H1 (cell line): ENCODE results near the gene NOL12. TPM values are rescaled to one million over a fixed set of nuclear protein-coding genes. Genes with fewer than 3 reads are reported as not detected.

ENCODE experiments used
- CTCF ChIA-PET: fragments of 300-600 bp; sonication (Branson Sonifier 250); formaldehyde crosslinking; loops from one replicate; lab custom pipeline; 2021; ENCODE audit not compliant: partially characterized antibody; lab: Charles Lee
- POLR2A ChIA-PET: fragments of 300-600 bp; sonication (Branson Sonifier 250); formaldehyde crosslinking; loops from one replicate; lab custom pipeline; 2021; ENCODE audit warnings: inconsistent platforms; ENCODE audit not compliant: partially characterized antibody; lab: Charles Lee
- DNase-seq, 2 experiments: peaks; one replicate each; pipeline versions ENCODE4 v3.0.0 to v3.0.0-alpha.2; 2010 to 2022; ENCODE audit warnings: low spot score in 2 of 2, low read depth in 1 of 2, mixed read lengths in 1 of 2
- FAIRE-seq: peaks from 2 replicates; lab custom pipeline; 2011; peaks lifted over from hg19 to GRCh38; lab: Jason Lieb, UNC
- H2AFZ ChIP-seq: 2 replicates; pipeline ENCODE4 v1.8.1; 2012; ENCODE audit warnings: low read length, inconsistent platforms
- H2AK5ac ChIP-seq: 2 replicates; pipeline ENCODE4 v1.6.1; 2013; ENCODE audit warnings: low read depth, low read length
- H2BK120ac ChIP-seq: replicated peaks from 2 replicates; pipeline ENCODE3; 2013; ENCODE audit warnings: low read depth, low read length, inconsistent platforms
- H2BK12ac ChIP-seq: 2 replicates; pipeline ENCODE4 v1.6.1; 2013; ENCODE audit warnings: low read depth, low read length
- H2BK15ac ChIP-seq: 2 replicates; pipeline ENCODE4 v1.6.1; 2013; ENCODE audit warnings: low read length
- H2BK20ac ChIP-seq: 2 replicates; pipeline ENCODE4 v1.6.1; 2013; ENCODE audit warnings: low read length
- H2BK5ac ChIP-seq: 2 replicates; pipeline ENCODE4 v1.6.1; 2013; ENCODE audit warnings: low read depth, low read length
- H3K14ac ChIP-seq: 2 replicates; pipeline ENCODE4 v1.6.1; 2013; ENCODE audit warnings: inconsistent platforms; ENCODE audit not compliant: insufficient read length
- H3K18ac ChIP-seq: 2 replicates; pipeline ENCODE4 v1.6.1; 2013; ENCODE audit warnings: low read length; ENCODE audit errors: extremely low read depth
- H3K23ac ChIP-seq: 2 replicates; pipeline ENCODE4 v1.6.1; 2013; ENCODE audit warnings: inconsistent platforms; ENCODE audit not compliant: insufficient read length
- H3K23me2 ChIP-seq: 2 replicates; pipeline ENCODE4 v1.6.1; 2013; ENCODE audit warnings: low read depth, low read length
- H3K27ac ChIP-seq: 2 replicates; pipeline ENCODE4 v1.6.1; 2011; ENCODE audit warnings: low read depth, low read length, inconsistent platforms
- H3K27me3 ChIP-seq, 4 experiments: replicated peaks in 1 of 4; 1 replicate in 1 of 4; 2 replicates in 3 of 4; pipeline versions ENCODE4 v1.6.1 to v1.8.1; 2011 to 2013; ENCODE audit warnings: low read length in 3 of 4, mild to moderate bottlenecking in 3 of 4, inconsistent platforms in 2 of 4, mixed read lengths in 2 of 4, moderate library complexity in 1 of 4; ENCODE audit not compliant: control insufficient read depth in 3 of 4, insufficient read depth in 3 of 4; ENCODE audit errors: extremely low read depth in 1 of 4
- H3K36me3 ChIP-seq, 4 experiments: 2 replicates each; pipeline versions ENCODE4 v1.6.1 to v1.8.1; 2011 to 2013; ENCODE audit warnings: mild to moderate bottlenecking in 4 of 4, low read length in 3 of 4, moderate library complexity in 2 of 4, control low read depth in 1 of 4, inconsistent platforms in 1 of 4; ENCODE audit not compliant: insufficient read depth in 4 of 4, control insufficient read depth in 2 of 4
- H3K4ac ChIP-seq: replicated peaks from 2 replicates; pipeline ENCODE3; 2013; ENCODE audit warnings: low read length, low read depth, mixed read lengths, inconsistent platforms; ENCODE audit not compliant: insufficient read length
- H3K4me1 ChIP-seq, 4 experiments: replicated peaks in 1 of 4; 1 replicate in 1 of 4; 2 replicates in 3 of 4; pipeline versions ENCODE4 v1.6.1 to v1.8.1; 2011 to 2013; ENCODE audit warnings: low read length in 3 of 4, inconsistent platforms in 2 of 4, mixed read lengths in 1 of 4; ENCODE audit not compliant: insufficient read depth in 4 of 4, control insufficient read depth in 3 of 4
- H3K4me2 ChIP-seq, 2 experiments: 2 replicates each; pipeline versions ENCODE4 v1.6.1 to v1.8.1; 2011 to 2013; ENCODE audit warnings: low read depth in 2 of 2, low read length in 2 of 2, control low read depth in 1 of 2, inconsistent platforms in 1 of 2, mild to moderate bottlenecking in 1 of 2; ENCODE audit not compliant: insufficient read depth in 1 of 2
- H3K4me3 ChIP-seq, 4 experiments: fragments of 200-600, 300-600 bp in 1 of 4; sonication (generic), shearing (Covaris generic), sonication (Bioruptor Twin) in 1 of 4; 2 replicates each; pipeline versions ENCODE4 v1.5.1 to v1.8.1; 2011 to 2016; ENCODE audit warnings: low read length in 4 of 4, low read depth in 3 of 4, control low read depth in 2 of 4, inconsistent platforms in 2 of 4, mild to moderate bottlenecking in 2 of 4, mixed read lengths in 1 of 4, moderate library complexity in 1 of 4; ENCODE audit not compliant: insufficient read depth in 2 of 4; ENCODE audit errors: extremely low read depth in 1 of 4
- H3K56ac ChIP-seq: replicated peaks from 2 replicates; pipeline ENCODE3; 2013; ENCODE audit warnings: low read depth, mild to moderate bottlenecking, mixed read lengths, low read length, inconsistent platforms; ENCODE audit not compliant: insufficient read length
- H3K79me1 ChIP-seq: 2 replicates; pipeline ENCODE4 v1.6.1; 2013; ENCODE audit warnings: low read depth, low read length, control low read depth
- H3K79me2 ChIP-seq, 2 experiments: 2 replicates each; pipeline versions ENCODE4 v1.6.1 to v1.8.1; 2012 to 2013; ENCODE audit warnings: low read length in 2 of 2, mild to moderate bottlenecking in 2 of 2, inconsistent platforms in 1 of 2; ENCODE audit not compliant: insufficient read depth in 2 of 2, control insufficient read depth in 1 of 2
- H3K9ac ChIP-seq, 4 experiments: replicated peaks in 1 of 4; 1 replicate in 1 of 4; 2 replicates in 3 of 4; pipeline versions ENCODE4 v1.6.1 to v1.8.1; 2011 to 2013; ENCODE audit warnings: low read depth in 3 of 4, low read length in 3 of 4, control low read depth in 2 of 4, mild to moderate bottlenecking in 2 of 4, moderate library complexity in 2 of 4, inconsistent platforms in 1 of 4; ENCODE audit errors: extremely low read depth in 1 of 4
- H3K9me3 ChIP-seq, 2 experiments: 2 replicates each; pipeline versions ENCODE4 v1.6.1 to v1.8.1; 2012 to 2013; ENCODE audit warnings: mild to moderate bottlenecking in 2 of 2, moderate library complexity in 2 of 2, control low read depth in 1 of 2, inconsistent platforms in 1 of 2, low read depth in 1 of 2, low read length in 1 of 2, mixed read lengths in 1 of 2; ENCODE audit not compliant: insufficient read depth in 2 of 2
- H4K20me1 ChIP-seq, 2 experiments: replicated peaks in 1 of 2; 2 replicates each; pipeline versions ENCODE3 to v1.8.1; 2011 to 2013; ENCODE audit warnings: inconsistent platforms in 2 of 2, low read length in 2 of 2, mild to moderate bottlenecking in 1 of 2; ENCODE audit not compliant: insufficient read depth in 2 of 2, control insufficient read depth in 1 of 2
- H4K5ac ChIP-seq: 2 replicates; pipeline ENCODE4 v1.6.1; 2013; ENCODE audit warnings: low read length, low read depth, mixed read lengths, inconsistent platforms; ENCODE audit not compliant: insufficient read length
- H4K8ac ChIP-seq: 2 replicates; pipeline ENCODE4 v1.8.0; 2013; ENCODE audit warnings: mild to moderate bottlenecking, moderate library complexity, low read length, inconsistent platforms; ENCODE audit not compliant: insufficient read depth; ENCODE audit errors: extremely low read depth
- H4K91ac ChIP-seq: replicated peaks from 2 replicates; pipeline ENCODE3; 2013; ENCODE audit warnings: low read length, mixed read lengths, inconsistent platforms; ENCODE audit not compliant: insufficient read length
- ATF2 ChIP-seq: IDR thresholded peaks from 2 replicates; pipeline ENCODE4 v1.6.1; 2012; ENCODE audit warnings: low read length, inconsistent platforms
- ATF3 ChIP-seq: IDR thresholded peaks from 2 replicates; pipeline ENCODE4 v1.6.1; 2011; ENCODE audit warnings: low read depth, mild to moderate bottlenecking, low read length; ENCODE audit not compliant: insufficient read depth
- CBX5 ChIP-seq: fragments of 300-800, 300-1000 bp; sonication (generic); IDR thresholded peaks from 2 replicates; pipeline ENCODE4 v1.7.1; 2016; ENCODE audit warnings: antibody characterized with exemption, low read length, low read depth
- CBX8 ChIP-seq: fragments of 300-800, 300-1000 bp; sonication (generic); IDR thresholded peaks from 2 replicates; pipeline ENCODE4 v1.7.1; 2016; ENCODE audit warnings: low read depth, low read length, borderline replicate concordance
- CHD1 ChIP-seq: IDR thresholded peaks from 2 replicates; pipeline ENCODE4 v1.6.1; 2012; ENCODE audit warnings: low read depth, low read length, improper control_type of control experiment
- EZH2 ChIP-seq: fragments of 200-600 bp; sonication (generic); IDR thresholded peaks from 2 replicates; pipeline ENCODE4 v1.7.1; 2012; ENCODE audit warnings: low read depth, mild to moderate bottlenecking, moderate library complexity, low read length, inconsistent platforms; ENCODE audit not compliant: severe bottlenecking
- FOSL1 ChIP-seq: IDR thresholded peaks from 2 replicates; pipeline ENCODE4 v1.6.1; 2011; ENCODE audit warnings: mild to moderate bottlenecking, low read depth, low read length, moderate library complexity; ENCODE audit not compliant: insufficient read depth
- MAX ChIP-seq: IDR thresholded peaks from 2 replicates; pipeline ENCODE4 v1.6.1; 2012; ENCODE audit warnings: inconsistent platforms
- PHF8 ChIP-seq: fragments of 200-600 bp; sonication (generic); conservative IDR thresholded peaks from 2 replicates; pipeline ENCODE4 v1.7.1; 2012; ENCODE audit warnings: low read depth, mild to moderate bottlenecking, inconsistent platforms, low read length, moderate library complexity
- TBP ChIP-seq: IDR thresholded peaks from 2 replicates; pipeline ENCODE4 v1.6.1; 2011; ENCODE audit warnings: low read depth, low read length, improper control_type of control experiment
- TCF12 ChIP-seq: IDR thresholded peaks from 2 replicates; pipeline ENCODE4 v1.6.1; 2011; ENCODE audit warnings: low read depth, mild to moderate bottlenecking, low read length
- WGBS, 2 experiments: shearing (Covaris generic) in 1 of 2; methylation state at CpG; one replicate each; pipeline versions ENCODE4 v1.1.6 to v1.1.7; 2013 to 2015; ENCODE audit warnings: low lambda C conversion rate in 2 of 2, mixed read lengths in 2 of 2, inconsistent platforms in 1 of 2, low coverage in 1 of 2, missing lambda C conversion rate in 1 of 2; ENCODE audit not compliant: insufficient replicate concordance in 2 of 2, insufficient coverage in 1 of 2, insufficient read length in 1 of 2; ENCODE audit errors: extremely low coverage in 1 of 2, missing lambda C conversion rate in 1 of 2; 5-methylcytosine and 5-hydroxymethylcytosine counted together
- polyA plus RNA-seq, 7 experiments: library from polyadenylated mRNA; depleted of rRNA in 3 of 7; stranded (reverse) in 5 of 7; unstranded in 2 of 7; fragments of >200 nt in 5 of 7; fragments of 200-250 nt in 2 of 7; gene quantifications; 1 replicate in 5 of 7; 2 replicates in 1 of 7; 4 replicates in 1 of 7; pipeline versions ENCODE4 v1.2.1 to v1.2.3, GENCODE V29; 2011 to 2013; ENCODE audit warnings: missing spikeins in 2 of 7, mixed read lengths in 2 of 7
- total RNA-seq: library from RNA; stranded (reverse); fragmentation: NEBNext Ultra II Directional; extraction: Animal tissue kit (Norgen Biotek cat#: 25700); gene quantifications from 2 replicates; pipeline ENCODE4 v1.2.1, GENCODE V29; 2021

NOL12 gene
- total and polyA plus RNA-seq, 2 of the 8 experiments (the other 6 are each of a cell fraction or from before 2014, with no cell fraction given), result 25.3 to 28.3 TPM

- H2BK5ac ChIP-seq, result no peak overlapping the region
- peaks cover 0 to 7% of the 10 kb centered on the region in 2 experiments; a peak in 2 of 4 replicates for H3K79me2 ChIP-seq
- ChIA-PET POLR2A (interaction anchor here (0.6 to 2.0 kb wide), 4 partner anchors 10 to 143 kb away, joined by 3 to 4 read pairs (median 4); partner anchors contain the start of gene PDXP), CTCF (interaction anchor here (3.0 to 5.0 kb wide), 2 partner anchors 8 to 13 kb away, joined by 13 to 45 read pairs; no protein-coding TSS in a partner anchor)
- H3K23me2 ChIP-seq, result no peaks in the 10 kb centered on the region
- peaks cover 7% of the 10 kb centered on the region for H3K79me1 ChIP-seq
- H4K5ac ChIP-seq, result no peak overlapping the region
- no peak overlapping the region for H2BK12ac ChIP-seq
- H3K9ac ChIP-seq, result no peak overlapping the region
- H3K36me3 ChIP-seq, result peaks cover 2 to 16% (median 8%) of the 10 kb centered on the region in 4 experiments; a peak in 5 of 8 replicates
- peaks cover 0 to 3% (median 2%) of the 10 kb centered on the region in 4 experiments; a peak in 2 of 7 replicates for H3K4me1 ChIP-seq
- H2BK20ac ChIP-seq, result no peak overlapping the region
- no peak overlapping the region for H2BK15ac ChIP-seq
- no peak overlapping the region for H3K27ac ChIP-seq
- no peak overlapping the region for H4K8ac ChIP-seq
- no peaks in the 10 kb centered on the region for H3K9me3 ChIP-seq
- WGBS, 2 experiments, result 90% methylated on average over 6 of the region's 6 CpGs; no CpG with 5 or more reads in 1 of the 2 experiments
- H3K4ac ChIP-seq, result no peak overlapping the region
- H2BK120ac ChIP-seq, result no peak overlapping the region
- no peak overlapping the region for H2AK5ac ChIP-seq
- no peak for FAIRE-seq
- no peak overlapping the region for H3K14ac ChIP-seq
- H3K18ac ChIP-seq, result no peak overlapping the region
- H3K4me2 ChIP-seq, result no peak overlapping the region
- peaks cover 3 to 15% of the 10 kb centered on the region in 2 experiments for H4K20me1 ChIP-seq
- no peak for DNase-seq
- H3K4me3 ChIP-seq, result no peak overlapping the region
- H3K56ac ChIP-seq, result no peak overlapping the region
- H2AFZ ChIP-seq, result no peak overlapping the region
- H4K91ac ChIP-seq, result no peak overlapping the region
- no peak overlapping the region for H3K23ac ChIP-seq
- H3K27me3 ChIP-seq, result no peaks in the 10 kb centered on the region
- TF ChIP-seq CHD1 (no peak), TCF12 (no peak), EZH2 (no peak), FOSL1 (no peak), TBP (no peak), ATF3 (no peak), ATF2 (no peak), MAX (no peak), CBX5 (no peak), PHF8 (no peak), CBX8 (no peak)
Measured at GRCh38 chr22:37669586-37669985, 16.6 kb upstream of the NOL12 start.
